Neuronal stem cell (in vitro differentiated cells): ENCODE measurements around the gene ARHGAP26.
"Not testable (repeated sequence)": the region's sequence is repeated elsewhere in the genome, so short reads cannot be mapped to it uniquely, and the experiment has no call there.

Experiments used
- DNase-seq: peaks from one replicate; pipeline ENCODE4 v3.0.0-alpha.2; 2013; ENCODE audit warnings: low spot score
- H2AFZ ChIP-seq: one replicate; pipeline ENCODE4 v1.6.1; 2013; ENCODE audit warnings: mild to moderate bottlenecking, low read length, inconsistent platforms
- H2AK5ac ChIP-seq: 2 replicates; pipeline ENCODE4 v1.6.1; 2013; ENCODE audit warnings: low read depth, mild to moderate bottlenecking, inconsistent platforms, low read length, moderate library complexity, mixed read lengths
- H2BK120ac ChIP-seq: 2 replicates; pipeline ENCODE4 v1.6.1; 2013; ENCODE audit warnings: low read depth, mild to moderate bottlenecking, inconsistent platforms, low read length, moderate library complexity, mixed read lengths
- H2BK12ac ChIP-seq: one replicate; pipeline ENCODE4 v1.6.1; 2013; ENCODE audit warnings: low read length, inconsistent platforms
- H2BK15ac ChIP-seq: 2 replicates; pipeline ENCODE4 v1.6.1; 2013; ENCODE audit warnings: mild to moderate bottlenecking, low read length, inconsistent platforms, mixed read lengths
- H2BK5ac ChIP-seq: one replicate; pipeline ENCODE4 v1.6.1; 2013; ENCODE audit warnings: inconsistent platforms, mild to moderate bottlenecking, low read length, moderate library complexity
- H3K14ac ChIP-seq: one replicate; pipeline ENCODE4 v1.6.1; 2013; ENCODE audit warnings: low read length, inconsistent platforms
- H3K18ac ChIP-seq: 2 replicates; pipeline ENCODE4 v1.6.1; 2013; ENCODE audit warnings: low read length, inconsistent platforms
- H3K23ac ChIP-seq: 2 replicates; pipeline ENCODE4 v1.6.1; 2013; ENCODE audit warnings: low read depth, mild to moderate bottlenecking, mixed read lengths, low read length, inconsistent platforms; ENCODE audit not compliant: poor library complexity
- H3K27ac ChIP-seq: replicated peaks from 3 replicates; pipeline ENCODE4 v1.5.1; 2013; ENCODE audit warnings: low read length, inconsistent platforms
- H3K27me3 ChIP-seq, 3 experiments: 2 replicates each; pipeline ENCODE4 v1.6.1; 2013; ENCODE audit warnings: low read length in 3 of 3, mild to moderate bottlenecking in 2 of 3, inconsistent platforms in 1 of 3, low read depth in 1 of 3, mixed read lengths in 1 of 3, moderate library complexity in 1 of 3; ENCODE audit not compliant: control insufficient read depth in 3 of 3, insufficient read depth in 3 of 3
- H3K36me3 ChIP-seq, 2 donors: replicated peaks in 1 of 2; 2 replicates each; pipeline ENCODE4 v1.6.1; 2013; ENCODE audit warnings: low read length in 2 of 2; ENCODE audit not compliant: control insufficient read depth in 2 of 2, insufficient read depth in 2 of 2
- H3K4ac ChIP-seq: 2 replicates; pipeline ENCODE4 v1.6.1; 2013; ENCODE audit warnings: inconsistent platforms, mild to moderate bottlenecking, low read length, moderate library complexity
- H3K4me1 ChIP-seq, 2 donors: 1 replicate in 1 of 2; 2 replicates in 1 of 2; pipeline ENCODE4 v1.6.1; 2013; ENCODE audit warnings: low read length in 2 of 2, low read depth in 1 of 2; ENCODE audit not compliant: control insufficient read depth in 2 of 2, insufficient read depth in 1 of 2
- H3K4me2 ChIP-seq: one replicate; pipeline ENCODE4 v1.6.1; 2013; ENCODE audit warnings: mild to moderate bottlenecking, low read length, inconsistent platforms; ENCODE audit not compliant: insufficient read depth, poor library complexity, severe bottlenecking
- H3K4me3 ChIP-seq, 2 donors: 2 replicates each; pipeline ENCODE4 v1.5.1; 2013; ENCODE audit warnings: low read length in 2 of 2, mild to moderate bottlenecking in 2 of 2, inconsistent platforms in 1 of 2, moderate library complexity in 1 of 2
- H3K79me1 ChIP-seq: one replicate; pipeline ENCODE4 v1.6.1; 2013; ENCODE audit warnings: low read depth, mild to moderate bottlenecking, inconsistent platforms, low read length, moderate library complexity
- H3K9ac ChIP-seq: one replicate; pipeline ENCODE4 v1.6.1; 2013; ENCODE audit warnings: mild to moderate bottlenecking, low read depth, low read length, inconsistent platforms; ENCODE audit not compliant: poor library complexity
- H3K9me3 ChIP-seq, 2 donors: replicated peaks in 1 of 2; 2 replicates each; pipeline versions ENCODE3 to v1.6.1; 2013; ENCODE audit warnings: low read length in 2 of 2, mild to moderate bottlenecking in 2 of 2, inconsistent platforms in 1 of 2, low read depth in 1 of 2, mixed read lengths in 1 of 2, moderate library complexity in 1 of 2; ENCODE audit not compliant: control insufficient read depth in 2 of 2, insufficient read depth in 1 of 2
- H4K8ac ChIP-seq: one replicate; pipeline ENCODE4 v1.6.1; 2013; ENCODE audit warnings: low read depth, mild to moderate bottlenecking, inconsistent platforms, low read length, moderate library complexity
- H4K91ac ChIP-seq: one replicate; pipeline ENCODE4 v1.6.1; 2013; ENCODE audit warnings: low read length, low read depth, mild to moderate bottlenecking, inconsistent platforms; ENCODE audit not compliant: poor library complexity
- WGBS, 2 donors: extraction: QIAGEN DNeasy Blood & Tissue Kit; methylation state at CpG; one replicate each; pipeline ENCODE4 v1.1.7; 2013; ENCODE audit warnings: missing lambda C conversion rate in 2 of 2, mixed read lengths in 1 of 2; ENCODE audit not compliant: insufficient read length in 2 of 2, insufficient replicate concordance in 1 of 2; ENCODE audit errors: extremely low coverage in 2 of 2; 5-methylcytosine and 5-hydroxymethylcytosine counted together

ARHGAP26 gene

GRCh38 chr5:142924135-142924883, 154.1 kb downstream of the ARHGAP26 start:
- Histone ChIP-seq H3K4ac (no peak overlapping the region), H3K4me3 (no peak overlapping the region), H4K8ac (no peak overlapping the region), H3K79me1 (no peaks in the 10 kb centered on the region), H3K23ac (no peak overlapping the region), H3K4me2 (no peak overlapping the region), H3K4me1 (no peaks in the 10 kb centered on the region), H2BK15ac (no peak overlapping the region), H3K9me3 (no peaks in the 10 kb centered on the region), H2BK12ac (no peak overlapping the region), H3K36me3 (no peaks in the 10 kb centered on the region), H2AK5ac (no peak overlapping the region), H2BK120ac (no peak overlapping the region), H4K91ac (no peak overlapping the region), H3K9ac (no peak overlapping the region), H2BK5ac (no peak overlapping the region), H3K27ac (no peak overlapping the region), H3K18ac (no peak overlapping the region), H3K14ac (no peak overlapping the region), H2AFZ (no peak overlapping the region), H3K27me3 (no peaks in the 10 kb centered on the region)
- no peak for DNase-seq
- WGBS, 2 donors = no CpG with 5 or more reads among the region's 1 CpG

GRCh38 chr5:142925795-142926194, 155.6 kb downstream of the ARHGAP26 start:
- no peak overlapping the region for H3K27ac ChIP-seq
- no peaks in the 10 kb centered on the region for H3K9me3 ChIP-seq
- H3K4ac ChIP-seq = no peak overlapping the region
- no peak overlapping the region for H2BK12ac ChIP-seq
- H3K4me1 ChIP-seq = no peaks in the 10 kb centered on the region
- no peak overlapping the region for H2BK15ac ChIP-seq
- no peaks in the 10 kb centered on the region for H3K36me3 ChIP-seq
- no peak overlapping the region for H4K8ac ChIP-seq
- no peak overlapping the region for H4K91ac ChIP-seq
- H3K18ac ChIP-seq = no peak overlapping the region
- H3K79me1 ChIP-seq = no peaks in the 10 kb centered on the region
- no peaks in the 10 kb centered on the region for H3K27me3 ChIP-seq
- no peak overlapping the region for H3K14ac ChIP-seq
- H2BK5ac ChIP-seq = no peak overlapping the region
- H3K9ac ChIP-seq = no peak overlapping the region
- H2AFZ ChIP-seq = no peak overlapping the region
- no peak overlapping the region for H3K23ac ChIP-seq
- no peak for DNase-seq
- no peak overlapping the region for H3K4me3 ChIP-seq
- H3K4me2 ChIP-seq = no peak overlapping the region
- no CpG with 5 or more reads among the region's 3 CpGs for WGBS, 2 donors
- peak overlapping the region; percentile 84 for H2BK120ac ChIP-seq
- H2AK5ac ChIP-seq = no peak overlapping the region

GRCh38 chr5:142926549-142926948, 156.4 kb downstream of the ARHGAP26 start:
- Histone ChIP-seq H3K4me1 (no peaks in the 10 kb centered on the region), H2AK5ac (no peak overlapping the region), H3K4ac (no peak overlapping the region), H3K14ac (no peak overlapping the region), H2BK15ac (no peak overlapping the region), H3K23ac (no peak overlapping the region), H3K79me1 (no peaks in the 10 kb centered on the region), H4K91ac (no peak overlapping the region), H2BK5ac (no peak overlapping the region), H3K18ac (no peak overlapping the region), H3K27me3 (no peaks in the 10 kb centered on the region), H4K8ac (no peak overlapping the region), H3K4me2 (no peak overlapping the region), H3K36me3 (no peaks in the 10 kb centered on the region), H3K9me3 (no peaks in the 10 kb centered on the region), H3K9ac (no peak overlapping the region), H2AFZ (no peak overlapping the region), H3K27ac (no peak overlapping the region), H2BK120ac (no peak overlapping the region), H3K4me3 (no peak overlapping the region), H2BK12ac (no peak overlapping the region)
- DNase-seq = no peak
- no CpG with 5 or more reads among the region's 4 CpGs for WGBS, 2 donors

- not testable (repeated sequence) for H2BK15ac ChIP-seq, H3K27me3 ChIP-seq, H3K27ac ChIP-seq, H3K4me2 ChIP-seq, H3K4ac ChIP-seq, DNase-seq, H3K4me3 ChIP-seq, H3K9ac ChIP-seq, H2BK120ac ChIP-seq, H2BK5ac ChIP-seq, H4K8ac ChIP-seq, H2AFZ ChIP-seq, H2AK5ac ChIP-seq, H3K79me1 ChIP-seq, H3K23ac ChIP-seq, H3K36me3 ChIP-seq, H3K9me3 ChIP-seq, H3K14ac ChIP-seq, H2BK12ac ChIP-seq, H3K18ac ChIP-seq, H3K4me1 ChIP-seq, H4K91ac ChIP-seq
- WGBS, 2 donors = no CpG with 5 or more reads among the region's 11 CpGs
These were observed 158.8 kb downstream of the ARHGAP26 start for GRCh38 chr5:142928999-142929398.
